Measurements from ENCODE around the gene KRTAP5-3. TPM values are rescaled to one million over a fixed set of nuclear protein-coding genes. Genes with fewer than 3 reads are reported as not detected.
"Not testable (repeated sequence)": the region's sequence is repeated elsewhere in the genome, so short reads cannot be mapped to it uniquely, and the experiment has no call there.

The KRTAP5-3 gene
- total RNA-seq, 1 donor from 2014 or later: not detected

GRCh38 chr11:1625541-1625940, 17.3 kb upstream of the KRTAP5-3 start:
- no peak for DNase-seq (ENCODE audit: low read depth)
- Histone ChIP-seq H3K4me3 (ENCODE audit: low read depth, low read length) (no peak overlapping the region), H3K27me3 (ENCODE audit: control insufficient read depth, insufficient read depth, low read length) (peaks cover 24% of the 10 kb centered on the region), H3K36me3 (ENCODE audit: control insufficient read depth, insufficient read depth, low read length) (no peaks in the 10 kb centered on the region)
- TF ChIP-seq CTCF (IDR thresholded peaks at IDR 0.05; ENCODE audit: insufficient read depth, low read length, poor library complexity, severe bottlenecking): no peak

DNA sequence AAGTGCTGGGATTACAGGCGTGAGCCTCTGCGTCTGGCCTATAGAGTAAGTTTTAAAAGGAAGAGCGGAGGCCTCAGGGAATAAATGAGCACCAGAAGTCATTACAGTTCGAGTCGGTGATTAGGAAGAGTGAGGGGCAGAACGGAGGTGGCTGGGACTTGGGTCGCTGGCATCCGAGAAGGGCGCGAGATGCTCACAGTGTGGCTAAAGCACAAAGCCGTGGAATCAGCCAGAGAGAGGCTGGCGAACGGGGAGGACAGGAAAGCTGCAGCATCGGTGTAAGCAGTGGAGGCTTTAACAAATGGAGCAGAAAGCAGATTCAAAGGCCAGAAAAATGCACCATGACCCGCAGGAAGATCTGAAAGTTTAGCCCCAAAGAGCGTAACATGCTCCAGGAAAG, 16.4 kb upstream of the KRTAP5-3 start:
- peaks cover 21% of the 10 kb centered on the region for H3K27me3 ChIP-seq (ENCODE audit: control insufficient read depth, insufficient read depth, low read length)
- no peaks in the 10 kb centered on the region for H3K36me3 ChIP-seq (ENCODE audit: control insufficient read depth, insufficient read depth, low read length)
- no peak for TF ChIP-seq CTCF (IDR thresholded peaks at IDR 0.05; ENCODE audit: insufficient read depth, low read length, poor library complexity, severe bottlenecking)
- H3K4me3 ChIP-seq (ENCODE audit: low read depth, low read length): no peak overlapping the region
- no peak for DNase-seq (ENCODE audit: low read depth)

DNA sequence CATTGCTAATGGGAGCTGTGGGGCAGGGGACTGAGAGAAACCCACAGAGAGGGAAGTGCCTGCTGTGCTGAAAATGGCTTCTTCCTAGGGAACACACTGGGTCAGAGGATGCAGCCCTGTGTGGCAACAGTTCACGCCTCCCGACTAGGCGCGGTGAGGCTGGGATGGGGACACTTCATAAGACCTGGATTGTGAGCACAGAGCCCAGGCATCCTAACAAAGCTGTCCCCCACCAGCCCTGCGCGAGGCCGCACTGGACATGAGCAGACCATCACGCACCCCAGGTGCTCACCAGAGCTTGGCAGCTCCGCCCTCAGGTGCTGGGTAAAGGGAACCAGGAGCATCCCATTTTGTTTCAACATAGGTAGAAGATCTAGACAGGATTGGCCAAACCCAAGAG, 15.5 kb upstream of the KRTAP5-3 start:
- no peak for DNase-seq (ENCODE audit: low read depth)
- Histone ChIP-seq H3K27me3 (ENCODE audit: control insufficient read depth, insufficient read depth, low read length) (peaks cover 13% of the 10 kb centered on the region), H3K36me3 (ENCODE audit: control insufficient read depth, insufficient read depth, low read length) (no peaks in the 10 kb centered on the region), H3K4me3 (ENCODE audit: low read depth, low read length) (no peak overlapping the region)
- no peak for TF ChIP-seq CTCF (IDR thresholded peaks at IDR 0.05; ENCODE audit: insufficient read depth, low read length, poor library complexity, severe bottlenecking)

- Histone ChIP-seq H3K4me3 (ENCODE audit: low read depth, low read length) (no peak within 1 kb of the TSS), H3K36me3 (ENCODE audit: control insufficient read depth, insufficient read depth, low read length) (no peaks in the 10 kb centered on the region), H3K27me3 (ENCODE audit: control insufficient read depth, insufficient read depth, low read length) (peaks cover 8% of the 10 kb centered on the region)
- no peak for DNase-seq (ENCODE audit: low read depth)
- no peak for TF ChIP-seq CTCF (IDR thresholded peaks at IDR 0.05; ENCODE audit: insufficient read depth, low read length, poor library complexity, severe bottlenecking)
These were observed 13.8 kb upstream of the KRTAP5-3 start, which contains the start of gene KRTAP5-4 for GRCh38 chr11:1622086-1622485. KRTAP5-4 (minus strand) TSS chr11:1622138; CDS start chr11:1622093, 45 bp downstream.

DNA sequence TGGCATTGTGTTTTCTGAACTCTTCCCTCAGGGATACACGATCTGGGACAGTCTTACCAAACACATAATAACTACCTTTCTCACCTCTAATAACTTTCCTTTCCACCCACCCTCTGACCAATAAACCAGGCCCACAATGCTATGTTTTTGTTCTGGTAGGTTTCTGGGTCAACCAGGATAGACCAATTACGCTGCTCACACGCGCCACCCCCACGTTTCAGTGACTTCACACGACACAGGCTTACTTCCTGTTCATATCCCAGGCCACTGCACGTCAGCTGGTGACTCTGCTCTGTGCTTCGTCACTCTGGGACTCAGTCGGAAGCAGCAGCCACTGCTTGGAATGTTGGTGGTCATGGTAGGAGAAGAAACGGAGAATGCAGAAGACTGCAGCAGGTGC, 11.2 kb upstream of the KRTAP5-3 start:
- no peak overlapping the region for H3K4me3 ChIP-seq (ENCODE audit: low read depth, low read length)
- TF ChIP-seq CTCF (IDR thresholded peaks at IDR 0.05; ENCODE audit: insufficient read depth, low read length, poor library complexity, severe bottlenecking): no peak
- no peak for DNase-seq (ENCODE audit: low read depth)
- H3K36me3 ChIP-seq (ENCODE audit: control insufficient read depth, insufficient read depth, low read length): no peaks in the 10 kb centered on the region
- peaks cover 5% of the 10 kb centered on the region for H3K27me3 ChIP-seq (ENCODE audit: control insufficient read depth, insufficient read depth, low read length)

DNA sequence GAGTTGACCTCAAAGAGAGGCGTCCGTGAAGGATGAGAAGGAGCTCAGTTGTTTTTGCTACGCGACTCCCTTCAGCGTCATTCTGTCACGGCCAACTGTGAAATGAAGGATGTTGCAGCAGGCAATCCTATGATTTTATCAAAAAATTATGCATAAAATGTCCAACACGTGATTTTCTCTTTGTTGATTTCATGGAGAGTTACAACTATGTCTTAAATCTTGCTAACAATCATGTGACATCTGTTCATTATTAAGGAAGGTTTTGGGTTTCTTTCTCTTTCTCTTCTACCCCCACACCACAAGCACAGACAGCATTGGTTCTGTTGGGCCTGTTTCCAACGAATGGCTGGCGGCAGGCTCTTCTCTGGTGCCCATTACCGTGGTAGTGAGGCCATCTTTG, 10.0 kb upstream of the KRTAP5-3 start:
- no peak for DNase-seq (ENCODE audit: low read depth)
- no peak overlapping the region for H3K4me3 ChIP-seq (ENCODE audit: low read depth, low read length)
- H3K36me3 ChIP-seq (ENCODE audit: control insufficient read depth, insufficient read depth, low read length): no peaks in the 10 kb centered on the region
- H3K27me3 ChIP-seq (ENCODE audit: control insufficient read depth, insufficient read depth, low read length): peaks cover 5% of the 10 kb centered on the region
- no peak for TF ChIP-seq CTCF (IDR thresholded peaks at IDR 0.05; ENCODE audit: insufficient read depth, low read length, poor library complexity, severe bottlenecking)

- DNase-seq (ENCODE audit: low read depth); H3K4me3 ChIP-seq (ENCODE audit: low read depth, low read length); H3K36me3 ChIP-seq (ENCODE audit: control insufficient read depth, insufficient read depth, low read length): not testable (repeated sequence)
- H3K27me3 ChIP-seq (ENCODE audit: control insufficient read depth, insufficient read depth, low read length): peaks cover 25% of the 10 kb centered on the region
These were observed 362 bp downstream of the KRTAP5-3 start for GRCh38 chr11:1607901-1608300.

GRCh38 chr11:1607156-1607845, 962 bp downstream of the KRTAP5-3 start:
- peaks cover 25% of the 10 kb centered on the region for H3K27me3 ChIP-seq (ENCODE audit: control insufficient read depth, insufficient read depth, low read length)
- H3K4me3 ChIP-seq (ENCODE audit: low read depth, low read length); H3K36me3 ChIP-seq (ENCODE audit: control insufficient read depth, insufficient read depth, low read length); DNase-seq (ENCODE audit: low read depth): not testable (repeated sequence)

All from kidney epithelial cell (primary cell).